HG02759 (cell line): ENCODE data around the gene BST2.
"Not testable (repeated sequence)": the region's sequence is repeated elsewhere in the genome, so short reads cannot be mapped to it uniquely, and the experiment has no call there.

ENCODE experiments used
- ATAC-seq: cut with Tn5 transposase; IDR thresholded peaks from one replicate; pipeline ENCODE4 v1.9.1; 2021; ENCODE audit warnings: mild to moderate bottlenecking, moderate library complexity; ENCODE audit not compliant: unreplicated experiment

The BST2 gene

DNA sequence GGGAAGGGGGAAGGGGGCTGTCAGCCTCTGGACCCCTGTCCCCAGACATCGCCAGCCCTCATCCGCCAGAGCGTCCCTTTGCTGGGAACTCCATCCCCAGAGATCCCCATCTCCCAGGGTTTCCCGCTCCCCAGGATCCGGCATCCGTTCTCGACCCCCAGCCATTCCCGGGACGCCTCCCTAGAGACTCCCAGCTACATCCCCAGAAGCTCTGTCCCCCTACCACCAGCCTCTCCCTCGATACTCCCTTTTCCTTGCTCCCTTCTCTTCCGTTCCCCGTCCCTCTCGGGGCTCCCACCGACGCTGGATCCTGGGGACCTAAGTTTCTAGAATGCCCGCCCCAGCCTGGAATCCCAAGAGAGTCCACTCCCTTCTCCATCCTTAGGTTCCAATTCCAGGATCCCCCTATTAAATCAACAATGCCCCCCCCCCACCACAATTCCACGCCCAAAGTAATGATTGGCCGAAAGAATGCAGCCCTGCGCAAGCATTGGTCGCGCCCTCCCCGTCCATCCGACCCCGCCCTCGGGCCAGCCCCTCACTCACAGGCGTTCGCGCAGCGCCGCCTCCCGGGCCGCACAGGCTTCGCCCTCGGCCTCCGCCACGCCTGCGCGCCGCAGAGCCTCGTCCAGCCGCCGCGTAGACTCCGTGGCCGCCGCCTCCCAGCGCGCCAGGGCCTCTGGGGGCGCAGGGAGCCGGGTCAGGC, 14.6 kb downstream of the BST2 start:
- peak; percentile 94 for ATAC-seq

DNA sequence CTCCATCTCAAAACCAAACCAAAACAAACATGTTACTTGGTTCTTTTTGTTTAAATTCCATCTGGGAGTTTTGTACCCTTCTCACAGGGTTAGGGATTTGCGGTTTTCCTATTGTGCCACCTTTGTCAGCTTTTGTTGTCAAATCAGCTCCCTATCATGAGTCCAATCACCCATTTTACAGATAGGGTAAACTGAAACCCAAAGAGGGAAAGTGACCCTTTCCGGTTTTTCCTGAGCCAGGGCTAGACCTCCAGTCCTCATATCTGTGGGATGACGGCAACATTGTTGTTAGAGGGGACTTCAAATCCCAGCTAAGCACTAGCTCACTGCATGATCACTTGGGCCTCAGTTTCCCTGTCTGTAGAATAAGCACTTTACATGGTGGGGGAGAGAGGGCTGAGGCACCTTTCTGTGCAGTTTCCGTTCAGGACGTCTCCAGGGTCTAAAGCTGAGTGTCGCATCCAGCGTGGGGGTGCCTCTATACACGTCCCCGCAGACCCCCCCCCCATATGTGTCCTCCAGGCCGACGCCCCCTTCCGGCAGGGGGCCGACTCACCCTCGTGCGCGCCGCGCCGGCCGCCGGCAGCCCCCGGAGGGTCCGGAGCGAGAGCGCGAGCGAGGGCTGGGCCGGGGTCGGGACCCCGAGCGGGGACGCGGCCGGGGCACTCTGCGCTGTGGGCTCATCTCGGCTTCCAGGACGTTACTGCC, 15.3 kb downstream of the BST2 start:
- ATAC-seq: no peak

DNA sequence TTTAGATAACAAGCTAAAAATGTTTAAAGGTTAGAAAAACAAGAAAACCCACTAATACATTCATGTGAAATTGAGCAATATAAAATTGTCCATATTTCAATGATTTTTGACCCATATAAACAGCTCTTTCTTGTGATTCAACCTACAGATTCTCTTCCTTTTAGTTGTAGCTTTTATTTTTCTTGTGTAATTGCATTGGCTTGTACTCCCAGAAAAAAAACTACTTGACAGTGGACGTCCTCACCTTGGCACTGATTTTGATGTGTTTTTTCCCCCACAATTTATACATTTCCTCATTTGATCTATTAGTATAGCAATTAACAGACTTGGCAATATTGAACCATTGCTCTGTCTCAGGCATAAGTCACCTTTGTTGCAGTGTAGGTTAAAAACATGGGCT, 16.1 kb downstream of the BST2 start:
- no peak for ATAC-seq

DNA sequence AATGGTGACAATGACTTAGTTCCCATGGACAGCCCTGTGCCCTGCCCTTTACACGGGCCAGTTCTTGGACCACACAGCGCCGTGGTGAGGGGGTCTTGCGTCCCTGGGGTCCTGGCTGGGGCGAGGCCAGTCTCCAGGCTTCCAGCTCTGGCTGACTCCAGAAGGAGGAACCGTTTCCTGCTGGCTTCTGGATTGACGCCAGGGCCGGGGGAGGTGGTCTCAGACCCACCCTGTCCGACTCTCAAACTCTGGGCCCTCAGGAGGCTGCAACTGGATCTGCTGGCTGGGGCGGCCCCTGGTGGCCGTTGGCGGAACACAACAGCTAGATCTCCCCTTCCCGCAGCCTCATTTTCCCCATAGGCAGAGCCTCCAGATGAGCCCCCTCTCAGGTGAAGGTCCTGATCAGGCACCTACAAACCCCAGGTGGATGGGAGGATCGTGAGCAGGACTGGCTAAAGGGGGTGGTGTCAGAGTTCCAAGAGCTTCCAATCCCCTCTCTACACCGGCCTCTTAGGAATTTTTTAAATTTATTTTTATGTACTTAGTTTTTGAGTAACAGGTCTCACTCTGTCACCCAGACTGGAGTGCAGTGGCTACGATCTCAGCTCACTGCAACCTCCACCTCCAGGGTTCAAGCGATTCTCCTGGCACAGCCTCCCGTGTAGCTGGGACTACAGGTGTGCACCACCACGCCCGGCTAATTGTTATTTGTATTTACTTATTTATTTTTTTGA, 19.4 kb downstream of the BST2 start:
- no peak for ATAC-seq

DNA sequence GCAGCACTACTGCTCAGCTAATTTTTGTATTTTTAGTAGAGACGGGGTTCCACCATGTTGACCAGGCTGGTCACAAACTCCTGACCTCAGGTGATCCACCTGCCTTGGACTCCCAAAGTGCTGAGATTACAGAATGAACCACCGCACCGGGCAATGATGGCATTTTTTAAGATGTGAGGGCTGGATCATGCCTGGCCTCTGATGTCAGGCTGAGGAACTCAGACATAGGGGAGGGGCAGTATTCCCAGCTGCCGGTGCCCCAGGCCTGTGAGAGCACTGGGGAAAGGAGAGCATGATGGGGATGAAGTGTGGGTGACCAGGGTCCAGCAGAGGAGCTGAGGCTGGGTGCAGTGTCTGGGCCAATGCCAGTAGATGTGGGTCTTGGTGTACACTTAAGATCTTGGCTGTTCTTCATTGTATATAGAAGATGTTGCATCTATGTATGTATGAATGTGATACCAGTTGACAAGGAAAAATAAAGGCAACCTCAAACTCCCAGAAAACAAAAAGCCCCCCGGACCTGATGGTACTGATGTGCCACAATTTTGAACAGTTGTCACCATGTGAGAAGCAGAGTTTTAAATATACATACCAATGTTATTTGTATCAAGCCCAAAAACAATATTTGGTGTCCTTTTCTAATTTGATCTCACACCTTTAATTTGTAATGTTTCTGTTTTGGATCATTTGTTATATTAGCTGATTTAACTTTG, 24.8 kb downstream of the BST2 start:
- no peak for ATAC-seq

DNA sequence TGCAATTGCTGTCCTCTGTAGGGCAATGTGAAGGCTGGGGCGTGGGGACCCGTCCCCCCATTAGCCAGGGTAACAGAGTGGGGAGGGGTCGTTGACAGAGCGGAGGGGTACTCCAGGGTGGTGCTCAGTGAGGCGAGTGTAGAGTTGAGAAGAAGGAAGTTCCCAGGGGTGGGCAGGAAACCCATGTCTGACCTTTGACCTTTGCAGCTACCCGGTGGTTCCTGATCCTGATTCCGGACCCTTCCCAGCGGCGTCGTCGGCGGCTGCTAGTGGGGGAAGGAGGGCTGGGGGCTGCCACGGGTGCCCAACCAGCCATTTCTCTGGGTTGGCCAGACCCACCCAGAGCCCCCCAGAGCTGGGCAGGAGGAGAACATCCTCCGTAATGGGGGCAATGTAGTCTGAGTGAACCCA, 26.2 kb downstream of the BST2 start:
- no peak for ATAC-seq

DNA sequence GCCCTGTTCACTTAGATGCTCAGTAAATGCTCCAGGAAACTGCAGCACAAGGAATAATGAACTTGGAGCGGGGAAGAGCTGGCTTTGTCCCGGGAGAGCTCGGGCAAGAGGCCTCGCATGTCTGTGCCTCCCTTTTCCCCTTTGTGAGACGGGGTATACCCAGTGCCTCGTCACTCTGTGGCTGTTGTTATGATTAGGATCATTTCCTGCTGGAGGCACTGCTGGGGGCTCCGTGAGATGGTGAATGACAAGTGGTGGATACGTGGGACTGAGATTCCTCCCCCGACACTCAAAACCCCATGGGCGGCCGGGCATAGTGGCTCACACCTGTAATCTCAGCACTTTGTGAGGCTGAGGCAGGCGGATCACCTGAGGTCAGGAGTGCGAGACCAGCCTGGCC, 27.2 kb downstream of the BST2 start:
- no peak for ATAC-seq

DNA sequence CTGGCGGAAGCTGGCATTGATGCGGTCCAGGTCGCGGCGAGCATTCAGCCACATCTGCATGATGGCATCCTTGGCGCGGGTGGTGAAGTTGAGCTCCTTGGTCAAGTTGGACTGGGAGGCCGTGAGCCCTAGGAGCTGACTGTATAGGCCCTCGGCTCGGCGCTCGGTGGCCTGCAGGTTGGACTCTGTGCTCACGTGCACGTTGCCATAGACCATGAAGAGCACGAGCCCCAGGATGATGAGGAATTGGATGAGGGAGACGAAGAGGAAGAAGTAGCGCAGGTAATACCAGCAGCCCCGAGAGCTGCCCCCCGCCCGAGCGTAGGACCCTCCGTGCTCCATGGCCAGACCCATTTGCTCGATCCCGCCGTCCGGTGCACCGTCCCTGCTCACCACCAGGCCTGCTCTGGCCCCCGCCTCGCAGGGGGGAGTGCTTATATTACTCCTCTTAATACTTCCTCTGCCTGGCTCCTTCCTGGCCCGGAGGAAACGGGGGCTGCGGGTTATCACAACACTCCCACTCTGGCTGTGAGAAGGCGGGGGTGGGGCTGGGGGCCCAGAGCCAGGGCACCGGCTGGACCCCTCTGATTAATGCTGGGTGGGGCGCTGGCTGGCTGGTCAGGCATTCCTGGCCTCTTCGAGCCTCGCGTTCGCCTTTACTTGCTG, 28.4 kb downstream of the BST2 start, which contains the start of gene PLVAP:
PLVAP (minus strand) TSS at position 408 of the 666 bp plus-strand sequence; CDS start at position 354, 54 bp downstream.
- ATAC-seq: no peak

DNA sequence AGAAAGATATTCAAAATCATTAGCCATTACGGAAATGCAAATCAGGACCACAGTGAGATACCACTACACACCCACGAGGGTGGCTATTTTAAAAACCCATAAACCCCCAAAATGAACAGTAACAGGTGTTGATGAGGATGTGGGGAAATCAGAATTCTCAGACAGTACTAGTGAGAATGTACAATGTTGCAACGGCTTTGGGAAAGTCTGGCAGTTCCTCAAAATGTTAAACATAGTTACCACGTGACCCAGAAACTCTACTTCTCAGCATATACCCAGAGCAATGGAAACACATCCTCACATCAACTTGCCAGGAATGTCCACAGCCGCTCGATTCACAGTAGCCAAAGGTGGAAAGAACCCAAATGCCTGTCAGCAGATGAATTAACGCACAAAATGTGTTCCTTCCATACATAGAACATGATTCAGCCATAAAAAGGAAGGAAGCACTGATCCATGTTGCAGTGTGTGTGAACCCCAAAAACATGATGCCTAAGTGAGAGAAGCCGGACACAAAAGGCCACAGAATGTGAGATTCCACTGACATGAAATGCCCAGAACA, 35.3 kb downstream of the BST2 start:
- ATAC-seq: peak; percentile 91

DNA sequence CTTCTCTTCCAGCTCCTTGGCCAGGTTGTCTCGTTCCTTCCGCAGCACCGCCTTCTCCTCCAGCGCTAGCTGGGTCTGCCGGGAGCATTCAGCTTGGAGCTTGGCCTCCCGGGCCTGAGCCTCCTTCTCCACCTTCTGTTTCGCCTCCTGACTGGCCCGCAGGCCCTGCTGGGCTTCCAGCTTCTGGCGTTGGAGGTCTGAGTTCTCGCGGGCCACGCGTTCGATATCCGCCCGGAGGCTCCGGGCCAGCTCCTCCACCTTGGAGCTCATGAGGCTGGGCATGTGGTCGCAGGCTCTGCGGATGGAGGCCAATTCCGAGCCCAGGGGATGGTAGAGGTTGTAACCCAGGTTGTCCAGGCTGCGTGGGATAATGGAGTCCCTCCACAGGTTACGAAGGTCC, 40.1 kb downstream of the BST2 start:
- ATAC-seq: no peak

DNA sequence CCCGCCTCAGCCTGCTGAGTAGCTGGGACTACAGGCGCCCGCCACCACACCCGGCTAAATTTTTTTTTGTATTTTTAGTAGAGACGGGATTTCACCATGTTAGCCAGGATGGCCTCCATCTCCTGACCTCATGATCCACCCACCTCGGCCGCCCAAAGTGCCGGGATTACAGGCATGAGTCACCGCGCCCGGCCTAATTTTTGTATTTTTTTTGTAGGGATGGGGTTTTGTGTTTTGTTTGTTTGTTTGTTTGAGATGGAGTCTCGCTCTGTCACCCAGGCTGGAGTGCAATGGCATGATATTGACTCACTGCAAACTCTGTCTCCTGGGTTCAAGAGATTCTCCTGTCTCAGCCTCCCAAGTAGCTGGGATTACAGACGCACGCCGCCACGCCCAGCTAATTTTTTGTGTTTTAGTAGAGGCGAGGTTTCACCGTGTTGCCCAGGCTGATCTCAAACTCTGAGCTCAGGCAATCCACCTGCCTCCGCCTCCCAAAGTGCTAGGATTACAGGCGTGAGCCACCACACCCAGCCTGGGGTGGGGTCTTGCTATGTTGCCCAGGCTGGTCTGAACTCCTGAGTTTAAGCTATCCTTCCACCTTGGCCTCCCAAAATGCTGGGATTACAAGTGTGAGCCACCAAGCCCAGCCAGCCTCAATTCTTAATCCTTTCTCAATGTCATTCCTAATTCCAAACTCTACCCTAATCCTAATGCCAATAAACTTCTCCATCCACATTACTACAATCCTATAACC, 41.4 kb downstream of the BST2 start:
- ATAC-seq: not testable (repeated sequence)

DNA sequence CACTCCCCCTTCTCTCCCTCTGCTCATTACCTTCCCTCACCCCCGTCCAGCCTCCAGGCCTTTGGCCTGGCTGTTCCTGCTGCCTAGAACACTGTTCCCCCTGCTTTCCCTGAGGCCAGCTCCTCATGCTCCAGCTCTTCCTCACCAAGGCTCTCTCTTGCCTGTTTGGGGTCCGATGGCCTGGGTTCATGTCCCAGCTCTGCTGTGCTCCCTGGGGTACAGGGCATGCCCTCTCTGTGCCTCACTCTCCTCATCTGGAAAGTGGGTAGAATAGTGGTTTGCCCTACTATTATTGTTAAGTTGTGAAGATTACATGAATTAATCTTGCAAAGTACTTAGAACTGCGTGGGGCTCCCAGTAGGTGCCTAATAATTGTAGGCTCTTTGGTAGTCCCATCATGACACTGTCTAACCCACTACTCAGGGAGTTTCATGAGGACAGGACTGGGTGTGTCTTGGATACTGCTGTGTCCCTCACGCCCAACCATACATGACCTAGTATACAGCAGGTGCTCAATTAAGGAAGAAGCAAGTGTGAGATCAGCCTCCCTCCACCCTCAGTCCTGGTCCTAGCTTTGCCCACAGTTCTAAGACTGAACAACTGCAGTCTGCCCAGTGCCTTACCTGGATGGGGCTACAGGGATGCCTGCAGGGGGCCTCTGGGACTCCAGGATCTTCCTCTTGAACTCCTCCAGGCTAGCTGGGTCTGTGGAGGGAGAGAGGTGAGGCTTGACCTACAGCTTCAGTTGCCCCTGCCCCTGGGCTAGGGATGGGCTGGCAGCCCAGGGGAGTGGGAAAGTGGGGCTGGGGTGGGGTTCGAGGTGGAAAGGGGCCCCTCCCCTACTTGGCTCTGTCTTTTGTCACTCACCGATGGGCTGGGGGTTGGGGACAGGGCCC, 45.3 kb downstream of the BST2 start:
- ATAC-seq: no peak

DNA sequence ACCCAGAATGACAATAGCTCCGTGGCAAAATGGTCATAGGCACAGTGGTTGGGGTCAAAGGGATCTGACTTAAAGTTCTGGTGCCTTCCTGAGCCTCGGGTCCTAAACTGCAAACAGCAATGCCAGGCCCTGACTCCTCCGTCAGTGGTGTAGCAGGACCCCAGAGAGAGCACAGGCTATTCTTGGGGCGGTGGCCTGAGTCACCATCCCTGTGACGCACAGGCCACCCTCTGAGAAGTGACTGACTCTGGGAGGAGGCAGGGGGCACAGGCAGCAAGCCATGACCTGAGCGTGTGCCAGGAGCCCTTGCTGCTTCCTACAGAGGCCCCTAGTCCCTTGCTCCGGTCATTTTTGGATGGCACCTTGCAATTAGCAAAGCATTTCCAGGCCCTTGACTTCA, 47.0 kb downstream of the BST2 start:
- no peak for ATAC-seq

DNA sequence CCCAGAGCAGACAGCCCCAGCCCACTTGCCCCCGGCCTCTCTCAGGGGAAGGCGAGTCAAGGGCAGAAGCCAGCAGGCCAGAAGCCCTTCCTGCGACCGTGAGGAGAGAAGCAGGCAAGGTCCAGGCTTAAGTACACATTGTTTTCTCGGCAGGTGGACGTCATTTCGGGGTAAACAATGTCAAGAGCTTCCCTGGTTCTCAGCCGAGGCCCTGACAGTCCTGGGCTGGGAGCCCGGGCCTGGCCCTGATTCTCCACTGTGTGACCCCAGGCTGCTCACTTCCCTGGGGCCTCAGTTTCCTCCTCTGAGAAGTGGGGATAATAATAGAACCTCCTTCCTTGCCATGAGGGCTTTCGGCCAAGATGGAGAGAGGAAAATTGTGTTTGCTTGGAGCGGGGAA, 47.7 kb downstream of the BST2 start:
- ATAC-seq: no peak

DNA sequence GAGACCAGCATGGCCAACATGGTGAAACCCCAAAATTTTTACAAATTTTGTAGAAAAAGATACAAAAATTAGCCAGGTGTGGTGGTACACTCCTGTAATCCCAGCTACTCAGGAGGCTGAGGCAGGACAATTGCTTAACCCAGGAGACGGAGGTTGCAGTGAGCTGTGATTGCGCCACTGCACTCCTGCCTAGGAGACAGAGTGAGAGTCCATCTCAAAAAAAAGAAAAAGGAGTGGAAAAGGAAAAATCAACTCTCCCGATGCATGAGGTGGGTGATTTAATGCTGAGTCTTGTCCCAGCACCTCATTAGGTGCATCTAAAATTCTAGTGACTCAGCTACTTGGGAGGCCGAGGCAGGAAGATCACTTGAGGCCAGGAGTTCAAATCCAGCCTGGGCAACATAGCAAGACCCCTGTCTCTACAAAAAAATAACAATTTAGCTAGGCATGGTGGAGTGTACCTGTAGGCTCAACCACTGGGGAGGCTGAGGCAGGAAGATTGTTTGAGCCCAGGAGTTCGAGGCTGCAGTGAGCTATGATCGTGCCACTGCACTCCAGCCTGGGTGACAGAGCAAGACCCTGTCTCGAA, 48.3 kb downstream of the BST2 start:
- no peak for ATAC-seq

DNA sequence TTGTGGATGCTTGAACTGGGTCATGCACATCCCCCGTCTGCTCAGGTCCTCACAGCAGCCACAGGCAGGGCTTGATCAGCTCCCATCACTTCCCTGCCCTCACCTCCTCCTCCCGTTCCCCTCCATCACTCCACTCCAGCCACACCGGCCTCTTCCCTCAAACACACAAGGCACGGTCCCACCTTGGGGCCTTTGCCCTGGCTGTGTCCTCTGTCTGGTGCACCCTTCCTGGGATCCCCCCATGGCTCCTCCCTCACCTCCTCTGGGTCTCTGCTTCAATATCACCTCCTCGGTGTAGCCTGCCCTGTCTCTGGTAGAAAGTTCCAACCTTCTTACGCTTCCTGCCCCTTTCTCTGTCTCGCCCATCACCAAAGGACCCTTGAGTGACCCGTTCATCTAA, 52.0 kb downstream of the BST2 start:
- no peak for ATAC-seq
